Cardiac fibroblast (primary cell): ENCODE measurements around the gene KCNRG.

Experiments
- DNase-seq, 2 donors: peaks; one replicate each; pipeline versions ENCODE4 v3.0.0 to v3.0.0-alpha.2; 2010; ENCODE audit warnings: low read depth in 2 of 2
- H3K4me3 ChIP-seq, 2 donors: replicated peaks in 1 of 2; 1 replicate in 1 of 2; 2 replicates in 1 of 2; pipeline ENCODE4 v1.5.1; 2011; ENCODE audit warnings: low read depth in 2 of 2, low read length in 2 of 2, mild to moderate bottlenecking in 2 of 2, moderate library complexity in 1 of 2
- TF ChIP-seq, protein P1 (sequence below): IDR thresholded peaks from one replicate; pipeline ENCODE4 v1.5.1; 2011; ENCODE audit warnings: low read depth, mild to moderate bottlenecking, low read length, inconsistent platforms

Gene KCNRG, protein sequence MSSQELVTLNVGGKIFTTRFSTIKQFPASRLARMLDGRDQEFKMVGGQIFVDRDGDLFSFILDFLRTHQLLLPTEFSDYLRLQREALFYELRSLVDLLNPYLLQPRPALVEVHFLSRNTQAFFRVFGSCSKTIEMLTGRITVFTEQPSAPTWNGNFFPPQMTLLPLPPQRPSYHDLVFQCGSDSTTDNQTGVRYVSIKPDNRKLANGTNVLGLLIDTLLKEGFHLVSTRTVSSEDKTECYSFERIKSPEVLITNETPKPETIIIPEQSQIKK

DNA sequence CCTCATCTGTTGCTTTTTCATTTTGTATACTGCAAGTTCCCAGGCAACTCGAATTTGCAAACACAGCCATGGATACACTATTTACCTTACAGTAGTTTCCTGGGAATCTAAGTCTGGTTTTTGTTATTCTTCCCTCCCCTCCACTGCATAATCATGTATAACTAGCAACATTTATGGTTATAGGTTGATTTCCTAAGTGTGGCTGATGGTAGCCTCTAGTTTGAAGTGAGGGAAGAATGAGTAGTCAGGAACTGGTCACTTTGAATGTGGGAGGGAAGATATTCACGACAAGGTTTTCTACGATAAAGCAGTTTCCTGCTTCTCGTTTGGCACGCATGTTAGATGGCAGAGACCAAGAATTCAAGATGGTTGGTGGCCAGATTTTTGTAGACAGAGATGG is at the start of gene KCNRG:
Gene KCNRG (plus strand): TSS at position 187 of the 400 bp plus-strand sequence. CDS start 50 bp downstream, at position 237.
- peak; percentile 50 for DNase-seq
- TF ChIP-seq, protein P1, sequence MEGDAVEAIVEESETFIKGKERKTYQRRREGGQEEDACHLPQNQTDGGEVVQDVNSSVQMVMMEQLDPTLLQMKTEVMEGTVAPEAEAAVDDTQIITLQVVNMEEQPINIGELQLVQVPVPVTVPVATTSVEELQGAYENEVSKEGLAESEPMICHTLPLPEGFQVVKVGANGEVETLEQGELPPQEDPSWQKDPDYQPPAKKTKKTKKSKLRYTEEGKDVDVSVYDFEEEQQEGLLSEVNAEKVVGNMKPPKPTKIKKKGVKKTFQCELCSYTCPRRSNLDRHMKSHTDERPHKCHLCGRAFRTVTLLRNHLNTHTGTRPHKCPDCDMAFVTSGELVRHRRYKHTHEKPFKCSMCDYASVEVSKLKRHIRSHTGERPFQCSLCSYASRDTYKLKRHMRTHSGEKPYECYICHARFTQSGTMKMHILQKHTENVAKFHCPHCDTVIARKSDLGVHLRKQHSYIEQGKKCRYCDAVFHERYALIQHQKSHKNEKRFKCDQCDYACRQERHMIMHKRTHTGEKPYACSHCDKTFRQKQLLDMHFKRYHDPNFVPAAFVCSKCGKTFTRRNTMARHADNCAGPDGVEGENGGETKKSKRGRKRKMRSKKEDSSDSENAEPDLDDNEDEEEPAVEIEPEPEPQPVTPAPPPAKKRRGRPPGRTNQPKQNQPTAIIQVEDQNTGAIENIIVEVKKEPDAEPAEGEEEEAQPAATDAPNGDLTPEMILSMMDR: no peak
- no peak within 1 kb of the TSS for H3K4me3 ChIP-seq

DNA sequence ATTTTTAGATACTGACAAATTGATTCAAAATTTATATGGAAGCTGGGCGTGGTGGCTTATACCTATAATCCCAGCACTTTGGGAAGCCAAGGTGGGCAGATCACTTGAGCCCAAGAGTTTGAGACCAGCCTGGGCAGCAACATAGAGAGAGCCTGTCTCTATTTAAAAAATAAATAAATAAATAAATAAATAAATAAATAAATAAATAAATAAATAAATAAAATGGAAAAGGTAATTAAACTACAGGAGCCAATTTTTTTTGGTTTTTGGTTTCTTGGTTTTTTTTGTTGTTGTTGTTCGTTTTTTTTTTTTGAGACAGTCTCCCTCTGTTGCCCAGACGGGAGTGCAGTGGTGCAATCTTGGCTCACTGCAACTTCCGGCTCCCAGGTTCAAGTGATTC is 47.8 kb upstream of the KCNRG start:
- TF ChIP-seq, protein P1: no peak
- H3K4me3 ChIP-seq: no peak overlapping the region
- DNase-seq: no peak

DNA sequence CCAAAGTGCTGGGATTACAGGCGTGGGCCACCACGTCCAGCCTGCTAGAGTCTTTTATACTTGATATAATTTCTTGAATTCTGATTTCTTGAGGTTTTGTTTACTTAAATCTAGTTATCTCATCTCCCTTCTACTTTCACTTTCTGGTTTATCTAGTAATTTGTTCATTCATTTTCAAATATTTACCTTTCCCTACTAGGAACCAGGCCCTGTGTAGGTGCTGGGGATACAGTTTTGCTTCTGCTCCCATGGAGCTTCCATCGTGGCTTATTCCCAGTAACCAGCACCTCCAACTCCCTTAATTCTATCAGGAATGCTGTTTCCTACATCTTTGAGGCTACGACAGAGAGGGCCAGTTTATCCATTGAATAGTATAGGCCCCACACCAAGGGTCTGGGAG is 42.5 kb upstream of the KCNRG start:
- DNase-seq: no peak

DNA sequence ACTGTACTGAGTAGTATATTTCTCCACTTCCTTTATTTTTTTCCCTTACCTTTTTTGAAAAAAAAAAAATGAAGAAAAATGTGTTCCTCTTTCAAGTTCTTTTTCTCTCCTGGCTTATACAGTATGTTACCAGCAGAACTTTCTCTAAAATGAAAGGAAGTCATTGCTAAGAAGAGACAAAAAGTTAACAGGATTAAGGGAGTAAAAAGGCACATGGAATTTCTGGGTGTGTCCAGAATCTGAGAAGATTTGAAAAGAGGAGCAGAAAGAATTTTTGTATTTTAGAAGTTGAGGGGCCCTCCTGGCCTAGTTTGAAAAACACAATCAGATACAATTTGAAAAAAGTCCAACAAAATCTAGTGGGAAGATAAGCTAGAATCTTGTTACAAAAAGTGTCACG is 39.4 kb upstream of the KCNRG start:
- H3K4me3 ChIP-seq: no peak overlapping the region
- TF ChIP-seq, protein P1: no peak
- no peak for DNase-seq

More for the DNA sequence above, 42.5 kb upstream of the KCNRG start:
- TF ChIP-seq, protein P1: no peak
- H3K4me3 ChIP-seq: no peak overlapping the region

DNA sequence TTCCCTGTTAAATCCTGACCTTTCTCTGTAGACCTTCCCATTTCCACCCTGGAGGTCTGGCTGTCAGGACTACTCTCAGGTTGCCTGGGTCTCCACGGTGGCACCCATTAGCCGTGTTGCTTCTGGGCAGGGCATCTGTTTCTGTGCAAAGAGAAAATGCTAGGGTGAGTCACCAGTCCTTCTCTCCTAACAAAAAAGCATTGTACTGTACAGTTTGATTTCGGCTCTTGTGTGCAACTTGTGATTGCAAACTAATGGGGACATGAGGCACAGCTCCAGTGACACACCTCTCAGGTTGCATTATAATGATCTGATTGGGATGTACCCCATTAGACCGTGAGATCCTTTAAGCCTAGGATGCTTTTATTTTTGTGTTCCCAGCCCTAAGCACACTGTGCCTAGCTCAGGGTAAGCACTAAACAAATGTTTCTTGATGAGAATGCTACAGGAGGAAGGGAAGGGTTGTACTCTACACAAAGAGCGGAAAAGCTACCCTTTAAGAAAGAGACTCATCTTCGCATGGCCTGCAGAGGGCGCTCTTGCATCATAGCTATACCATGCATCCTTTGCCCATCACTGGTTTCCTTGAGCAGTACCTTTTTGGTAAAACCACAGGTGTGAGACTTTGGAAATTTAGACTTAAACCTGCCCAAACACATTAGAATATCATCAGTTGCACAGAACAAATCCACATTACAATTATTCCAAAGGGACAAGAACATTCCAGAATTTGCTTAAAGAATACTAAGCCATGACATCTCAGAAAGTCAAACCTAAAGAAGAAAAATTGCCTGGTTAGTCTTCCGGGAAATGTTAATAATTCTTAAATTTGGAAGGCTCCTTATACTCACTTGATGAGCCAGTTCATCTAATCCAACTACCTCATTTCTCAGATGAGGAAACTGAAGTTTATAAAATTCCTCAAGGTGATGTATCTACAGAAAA is 38.7 kb upstream of the KCNRG start:
- DNase-seq: peak; percentile 81 to 82
- no peak overlapping the region for H3K4me3 ChIP-seq
- TF ChIP-seq, protein P1: peak; percentile 88

DNA sequence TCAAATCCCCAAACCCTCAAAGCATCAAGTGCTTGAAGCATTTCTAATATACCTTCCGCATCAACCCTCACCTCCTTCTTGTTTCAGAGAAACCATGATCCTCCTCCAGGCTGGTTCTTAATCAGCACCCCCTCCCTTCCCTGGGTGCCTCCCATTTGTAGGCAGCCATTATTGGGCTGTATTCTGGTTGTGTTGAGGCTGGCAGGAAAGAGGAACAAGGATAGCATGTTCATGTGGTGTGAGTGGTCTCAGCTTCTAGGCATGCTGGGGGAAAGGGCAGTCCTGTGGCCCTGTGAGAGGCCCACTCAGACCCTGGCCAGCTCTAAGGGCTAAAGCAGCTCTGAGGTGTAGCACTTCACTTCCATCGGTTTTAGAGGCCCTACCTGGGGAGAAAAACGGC is 37.3 kb upstream of the KCNRG start:
- DNase-seq: no peak
- no peak overlapping the region for H3K4me3 ChIP-seq
- TF ChIP-seq, protein P1: no peak
